K562 (cell line): Measurements from ENCODE around the gene FOXD3. TPM values are rescaled to one million over a fixed set of nuclear protein-coding genes. Genes with fewer than 3 reads are reported as not detected.
A peak's percentile ranks its signal among the peaks of the same experiment; 100 is the strongest.

Source experiments
- ATAC-seq: fragments of 200-7000 bp; cut with Tn5 transposase; 3 replicates; pipeline ENCODE4 v1.9.1; 2020; ENCODE audit warnings: moderate library complexity
- BruUV-seq: library from RNA; stranded (reverse); fragments of 400-500 nt; replicated peaks from 2 replicates; lab custom pipeline; 2021; lab: Mats Ljungman, UMichigan
- CTCF ChIA-PET: fragments of 300-600 bp; formaldehyde crosslinking; extraction: SDS; loops from one replicate; lab custom pipeline; 2021; ENCODE audit warnings: low intra/inter-chr PET ratio; lab: Yijun Ruan, JAX
- POLR2A ChIA-PET: fragments of 300-600, 350-650 bp; sonication (Branson Sonifier 250); formaldehyde crosslinking; extraction: SDS; loops from one replicate; lab custom pipeline; 2021; ENCODE audit warnings: antibody characterized with exemption, inconsistent platforms; lab: Yijun Ruan, JAX
- DNase-seq, 4 experiments: peaks; one replicate each; pipeline versions ENCODE4 v3.0.0 to v3.0.0-alpha.2; 2011 to 2018; ENCODE audit warnings: low spot score in 3 of 4, mixed read lengths in 3 of 4; ENCODE audit errors: extremely low read depth in 1 of 4
- FAIRE-seq: peaks from 2 replicates; lab custom pipeline; 2011; peaks lifted over from hg19 to GRCh38; lab: Jason Lieb, UNC
- H2AFZ ChIP-seq: 2 replicates; pipeline ENCODE4 v1.6.0; 2011; ENCODE audit warnings: low read depth, low read length, control low read depth, inconsistent platforms
- H3K27ac ChIP-seq: fragments of 200-600 bp; 3 replicates; pipeline ENCODE4 v1.8.0; 2011; ENCODE audit warnings: low read depth, mild to moderate bottlenecking, control low read depth, inconsistent platforms, low read length, moderate library complexity, mixed read lengths; ENCODE audit errors: extremely low read depth
- H3K27me3 ChIP-seq, 2 experiments: fragments of 300-600 bp in 1 of 2; 2 replicates in 1 of 2; 3 replicates in 1 of 2; pipeline versions ENCODE4 v1.6.0 to v1.8.0; 2011; ENCODE audit warnings: inconsistent platforms in 2 of 2, low read length in 2 of 2, mild to moderate bottlenecking in 1 of 2, mixed read lengths in 1 of 2, moderate library complexity in 1 of 2; ENCODE audit not compliant: control insufficient read depth in 2 of 2, insufficient read depth in 2 of 2
- H3K36me3 ChIP-seq: fragments of 300-600 bp; 3 replicates; pipeline ENCODE4 v1.8.0; 2011; ENCODE audit warnings: mild to moderate bottlenecking, low read length, inconsistent platforms; ENCODE audit not compliant: control insufficient read depth, insufficient read depth
- H3K4me1 ChIP-seq, 2 experiments: fragments of 200-600 bp in 1 of 2; replicated peaks in 1 of 2; 2 replicates in 1 of 2; 3 replicates in 1 of 2; pipeline versions ENCODE4 v1.5.1 to v1.8.0; 2011; ENCODE audit warnings: inconsistent platforms in 2 of 2, low read length in 2 of 2, mild to moderate bottlenecking in 1 of 2, mixed read lengths in 1 of 2, moderate library complexity in 1 of 2; ENCODE audit not compliant: control insufficient read depth in 2 of 2, insufficient read depth in 2 of 2
- H3K4me2 ChIP-seq: 2 replicates; pipeline ENCODE4 v1.6.1; 2011; ENCODE audit warnings: low read length, control low read depth, inconsistent platforms, mixed read lengths; ENCODE audit not compliant: insufficient read depth
- H3K4me3 ChIP-seq: fragments of 200-600 bp; sonication (generic), shearing (Covaris generic); 2 replicates; pipeline ENCODE4 v1.5.1; 2016; ENCODE audit warnings: control low read depth, inconsistent platforms
- H3K79me2 ChIP-seq: fragments of 200-600 bp; 3 replicates; pipeline ENCODE4 v1.8.0; 2011; ENCODE audit warnings: low read length, inconsistent platforms; ENCODE audit not compliant: control insufficient read depth, insufficient read depth
- H3K9ac ChIP-seq, 2 experiments: 2 replicates each; pipeline versions ENCODE4 v1.6.0 to v1.6.1; 2011; ENCODE audit warnings: low read depth in 2 of 2, low read length in 2 of 2, control low read depth in 1 of 2, inconsistent platforms in 1 of 2, mild to moderate bottlenecking in 1 of 2, mixed read lengths in 1 of 2; ENCODE audit not compliant: insufficient read depth in 1 of 2
- H3K9me1 ChIP-seq: one replicate; pipeline ENCODE4 v1.6.0; 2011; ENCODE audit warnings: inconsistent platforms, mild to moderate bottlenecking, low read length, moderate library complexity; ENCODE audit not compliant: control insufficient read depth, insufficient read depth
- H3K9me3 ChIP-seq: replicated peaks from 2 replicates; pipeline ENCODE4 v1.5.1; 2011; ENCODE audit warnings: low read depth, low read length, inconsistent platforms; ENCODE audit not compliant: control insufficient read depth, insufficient read depth
- H4K20me1 ChIP-seq: replicated peaks from 2 replicates; pipeline ENCODE4 v1.6.1; 2011; ENCODE audit warnings: low read length, inconsistent platforms, mixed read lengths; ENCODE audit not compliant: control insufficient read depth, insufficient read depth
- E2F3 ChIP-seq: fragments of 250-450 bp; sonication (Bioruptor Pico); IDR thresholded peaks from 2 replicates; pipeline ENCODE4 v1.4.0; 2020; ENCODE audit warnings: mild to moderate bottlenecking
- ZBTB33 ChIP-seq: sonication (generic); formaldehyde crosslinking; IDR thresholded peaks from 2 replicates; pipeline ENCODE4 v1.8.1; 2023; ENCODE audit warnings: mild to moderate bottlenecking, missing genetic modification reagents
- WGBS: fragments of 100-300 bp; shearing (Covaris generic); methylation state at CpG from one replicate; pipeline ENCODE4 v1.1.6; 2016; ENCODE audit warnings: low coverage, mixed read lengths; ENCODE audit not compliant: insufficient coverage; ENCODE audit errors: missing lambda C conversion rate; 5-methylcytosine and 5-hydroxymethylcytosine counted together
- in situ Hi-C: fragments of 300-500 bp; cut with MboI; formaldehyde crosslinking; loops from 4 replicates; pipeline ENCODE4 v1.15.0; 2018; ENCODE audit warnings: inconsistent platforms, mixed read lengths
- intact Hi-C: fragments of 100-400 bp; cut with micrococcal nuclease; formaldehyde crosslinking; loops from 2 replicates; pipeline ENCODE4 v1.14.2; 2022
- polyA plus RNA-seq, 8 experiments: library from polyadenylated mRNA; depleted of rRNA in 4 of 8; stranded (reverse) in 5 of 8; unstranded in 3 of 8; fragments of >200 nt; fragmentation: Nextera tagmentation in 2 of 8; fragmentation: Illumina TruSeq in 1 of 8; extraction: Ambion mirVana in 2 of 8; extraction: Trizol in 1 of 8; gene quantifications; 2 replicates each; pipeline versions ENCODE4 v1.2.1 to v1.2.3, GENCODE V29; 2011 to 2014; ENCODE audit warnings: inconsistent platforms in 1 of 8, missing spikeins in 1 of 8
- total RNA-seq, 7 experiments: library from RNA; depleted of rRNA in 6 of 7; stranded (reverse); fragments of >200 nt in 6 of 7; fragmentation: Illumina TruSeq in 2 of 7; extraction: Trizol in 2 of 7; gene quantifications; 2 replicates each; pipeline versions ENCODE4 v1.2.1 to v1.2.3, GENCODE V29; 2011 to 2021; ENCODE audit warnings: low replicate concordance in 1 of 7

FOXD3 gene
- total and polyA plus RNA-seq, 9 of the 15 experiments (the other 6 are each of a cell fraction or from before 2014, with no cell fraction given): 0.06 to 0.45 (median 0.10) TPM; not detected in 2

- Histone ChIP-seq H3K79me2 (no peaks in the 10 kb centered on the region), H3K4me1 (peaks cover 4 to 32% of the 10 kb centered on the region in 2 experiments; a peak in 3 of 5 replicates), H3K27me3 (peaks cover 16 to 41% of the 10 kb centered on the region in 2 experiments; a peak in 4 of 5 replicates), H3K4me2 (no peak overlapping the region), H4K20me1 (no peaks in the 10 kb centered on the region), H3K9ac (no peak overlapping the region), H3K4me3 (no peak overlapping the region), H3K36me3 (no peaks in the 10 kb centered on the region), H3K9me3 (no peaks in the 10 kb centered on the region), H3K27ac (no peak overlapping the region), H3K9me1 (no peaks in the 10 kb centered on the region), H2AFZ (no peak overlapping the region)
- TF ChIP-seq E2F3 (CRISPR knock-in tag) (no peak), ZBTB33 (CRISPR knock-in tag) (peak; percentile 49)
- in situ Hi-C loops: no loop called here
- FAIRE-seq (no peak), ATAC-seq (no peak), DNase-seq (no peak)
- intact Hi-C loops: no loop called here
- 87% methylated on average over 32 of the region's 114 CpGs for WGBS
- POLR2A ChIA-PET: interaction anchor here (0.6 to 1.2 kb wide), 4 partner anchors 11 to 199 kb away, joined by 3 to 4 read pairs (median 3); partner anchors contain the start of genes EFCAB7 and ITGB3BP
- CTCF ChIA-PET: no interaction called here
- BruUV-seq: no TSS peak
Measured at GRCh38 chr1:63323865-63324778, 1.8 kb downstream of the FOXD3 start.
